ENCODE measurements around the gene HP1BP3. TPM values are rescaled to one million over a fixed set of nuclear protein-coding genes. Genes with fewer than 3 reads are reported as not detected.

The HP1BP3 gene
- total RNA-seq, 1 experiment from 2014 or later = 175 TPM

DNA sequence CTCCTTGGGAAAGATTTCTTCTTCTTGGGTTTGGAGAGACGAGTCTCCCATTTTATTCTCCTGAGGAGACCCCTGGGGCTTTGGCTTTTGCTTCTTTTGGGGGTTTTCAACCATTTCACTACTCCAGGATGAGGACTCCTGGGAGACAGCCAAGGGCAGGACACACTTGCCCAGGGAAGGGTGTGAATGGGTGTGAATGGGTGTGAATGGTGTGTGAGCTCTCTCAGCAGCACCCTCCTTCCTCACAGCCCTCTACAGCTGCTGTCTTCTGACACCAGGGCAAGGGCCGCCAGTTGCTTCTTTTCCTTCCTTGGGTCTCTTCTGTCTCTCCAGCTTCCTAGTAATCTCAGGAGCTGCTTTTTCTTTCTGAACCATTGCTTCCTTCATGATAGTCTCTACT lies 93.5 kb downstream of the HP1BP3 start:
- Histone ChIP-seq H3K9me3 (ENCODE audit: low read length) (no peaks in the 10 kb centered on the region), H3K9ac (ENCODE audit: low read length) (no peak overlapping the region), H3K4me3 (ENCODE audit: low read length) (no peak overlapping the region), H3K27me3 (ENCODE audit: low read length) (no peaks in the 10 kb centered on the region), H2AFZ (ENCODE audit: low read length) (no peak overlapping the region), H3K9me2 (replicated peaks; ENCODE audit: insufficient read depth, low read length) (no peaks in the 10 kb centered on the region), H3K4me1 (ENCODE audit: low read length) (peaks cover 9% of the 10 kb centered on the region), H4K20me1 (ENCODE audit: insufficient read depth, low read depth, low read length) (no peaks in the 10 kb centered on the region), H3K4me2 (ENCODE audit: low read depth, low read length, poor library complexity, severe bottlenecking) (no peak overlapping the region), H3K27ac (ENCODE audit: low read length) (no peak overlapping the region), H3K36me3 (ENCODE audit: insufficient read depth, low read length) (no peaks in the 10 kb centered on the region), H3K79me2 (ENCODE audit: low read length) (no peaks in the 10 kb centered on the region)
- no peak for DNase-seq

Other genes starting within 250 kb of the HP1BP3 start
- gene FAM43B, start 234.7 kb downstream of the HP1BP3 start, total RNA-seq (2014; rRNA removed; shearing (Covaris generic); ENCODE audit: low replicate concordance) = not detected in 2 replicates
- gene CDA, start 198.2 kb downstream of the HP1BP3 start, total RNA-seq (2014; rRNA removed; shearing (Covaris generic); ENCODE audit: low replicate concordance) = not detected in 2 replicates
- 4.0 and 8.5 TPM in 2 replicates for gene PINK1, start 153.8 kb downstream of the HP1BP3 start, total RNA-seq (2014; rRNA removed; shearing (Covaris generic); ENCODE audit: low replicate concordance)
- gene DDOST, start 125.9 kb downstream of the HP1BP3 start, total RNA-seq (2014; rRNA removed; shearing (Covaris generic); ENCODE audit: low replicate concordance) = 141 and 161 TPM in 2 replicates
- gene KIF17, start 69.3 kb downstream of the HP1BP3 start, total RNA-seq (2014; rRNA removed; shearing (Covaris generic); ENCODE audit: low replicate concordance) = not detected in 2 replicates
- gene SH2D5, start 54.6 kb downstream of the HP1BP3 start, total RNA-seq (2014; rRNA removed; shearing (Covaris generic); ENCODE audit: low replicate concordance) = 0.07 TPM in 1 of 2 replicates, not detected in the other

Data from Karpas-422 (cell line).